ENCODE results near the gene SUSD1.
"Not testable (repeated sequence)": the region's sequence is repeated elsewhere in the genome, so short reads cannot be mapped to it uniquely, and the experiment has no call there.

Gene SUSD1

DNA sequence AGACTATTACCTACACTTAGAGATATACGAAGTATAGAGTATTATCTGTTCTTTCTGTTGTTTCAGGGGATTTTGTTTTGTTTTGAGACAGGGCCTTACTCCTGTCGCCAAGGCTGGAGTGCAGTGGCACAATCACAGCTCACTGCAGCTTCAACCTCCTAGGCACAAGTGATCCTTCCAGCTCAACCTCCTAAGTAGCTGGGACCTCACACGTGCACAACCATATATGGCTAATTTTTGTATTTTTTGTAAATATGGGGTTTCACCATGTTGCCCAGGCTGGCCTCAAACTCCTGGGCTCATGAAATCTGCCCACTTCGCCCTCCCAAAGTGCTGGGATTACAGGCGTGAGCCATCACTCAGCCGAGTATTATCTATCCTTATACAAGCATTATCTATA is 45.9 kb downstream of the SUSD1 start:
- DNase-seq, result no peak

DNA sequence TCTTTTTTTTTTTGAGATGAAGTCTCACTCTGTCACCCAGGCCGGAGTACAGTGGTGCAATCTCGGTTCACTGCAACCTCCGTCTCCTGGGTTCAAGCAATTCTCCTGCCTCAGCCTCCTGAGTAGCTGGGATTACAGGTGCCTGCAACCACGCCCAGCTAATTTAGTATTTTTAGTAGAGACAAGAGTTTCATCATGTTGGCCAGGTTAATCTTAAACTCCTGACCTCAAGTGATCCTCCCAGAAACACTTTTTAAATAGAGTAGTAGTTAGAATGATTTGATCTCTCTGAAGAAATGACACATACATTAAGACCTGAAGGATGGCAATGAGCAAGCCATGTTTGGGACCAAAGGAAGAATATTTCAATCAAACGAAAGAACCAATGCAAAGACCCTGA is 46.7 kb downstream of the SUSD1 start:
- not testable (repeated sequence) for DNase-seq

DNA sequence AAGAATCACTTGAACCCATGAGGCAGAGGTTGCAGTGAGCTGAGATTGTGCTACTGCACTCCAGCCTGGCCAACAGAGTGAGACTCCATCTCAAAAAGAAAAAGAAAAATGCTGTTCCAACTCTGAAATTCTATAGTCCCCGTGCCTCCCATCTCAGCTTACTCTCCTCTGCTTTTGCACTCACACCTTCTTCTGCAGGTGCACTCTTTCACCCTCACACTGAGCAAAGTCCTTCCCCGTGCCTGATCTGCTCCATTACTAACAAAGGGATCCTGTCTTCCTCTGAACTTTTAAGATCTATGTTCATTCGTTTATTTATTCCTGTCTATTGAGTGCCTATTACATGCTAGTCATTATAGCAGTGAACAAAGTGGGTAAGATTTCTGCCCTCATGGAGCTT is 47.8 kb downstream of the SUSD1 start:
- DNase-seq, result no peak

DNA sequence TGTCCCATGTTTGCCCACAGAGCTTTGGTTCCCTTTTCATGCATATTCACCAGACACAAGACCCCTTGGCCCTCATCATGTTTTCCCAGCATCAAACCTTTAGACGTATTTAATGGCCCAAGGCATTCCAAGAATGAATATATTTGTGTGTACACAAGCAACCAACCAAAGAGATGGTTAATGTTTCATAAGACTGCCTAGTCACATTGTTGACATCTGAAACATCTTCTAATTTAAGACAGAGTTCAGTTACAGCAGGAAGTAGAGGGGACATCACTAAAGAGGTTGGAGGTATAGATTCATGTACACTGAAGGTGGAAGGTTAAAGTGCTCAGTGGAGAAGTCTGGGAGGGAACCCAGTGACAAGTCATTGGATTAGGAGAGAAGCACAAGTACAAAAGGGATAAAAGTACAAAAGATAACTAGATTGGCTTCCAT is 49.1 kb downstream of the SUSD1 start:
- DNase-seq, result no peak

DNA sequence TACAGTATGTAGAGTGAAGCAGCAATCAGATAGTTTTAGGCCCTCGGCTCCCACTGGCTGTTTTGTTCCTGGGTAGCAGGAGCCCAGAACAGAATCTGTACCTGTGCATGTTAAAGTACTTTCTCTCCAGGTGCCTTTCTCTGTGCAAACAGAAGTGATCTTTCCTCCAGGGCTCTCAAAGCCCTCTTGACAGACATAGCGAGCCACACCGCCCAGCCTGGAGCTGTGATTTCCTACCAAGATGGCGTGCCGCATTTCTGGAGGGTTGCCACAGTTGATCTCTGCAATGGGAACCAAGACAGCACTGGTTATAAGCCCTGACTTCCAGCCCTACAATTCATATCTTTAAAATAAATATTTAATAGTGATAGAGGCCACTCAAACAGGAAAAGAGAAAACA is 50.9 kb downstream of the SUSD1 start:
- no peak for DNase-seq

DNA sequence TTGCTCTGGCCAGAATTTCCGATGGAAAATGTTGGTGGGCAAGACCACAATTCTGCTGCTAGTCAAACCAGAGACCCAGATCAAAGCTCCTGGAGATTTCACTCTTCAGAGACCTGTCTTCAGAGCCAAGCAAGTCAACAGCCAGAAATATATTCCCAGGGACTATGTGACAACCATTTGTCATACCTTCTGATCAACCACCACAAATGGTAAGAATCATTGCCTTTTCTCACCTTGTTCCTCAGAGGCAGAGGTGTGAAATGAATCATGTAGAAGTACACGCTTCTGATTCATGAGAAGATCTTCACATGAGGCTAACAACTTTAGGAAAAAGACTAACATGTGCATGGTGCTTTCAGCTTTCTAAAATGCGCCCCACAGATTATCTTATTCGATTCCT is 53.5 kb downstream of the SUSD1 start:
- DNase-seq, result no peak

DNA sequence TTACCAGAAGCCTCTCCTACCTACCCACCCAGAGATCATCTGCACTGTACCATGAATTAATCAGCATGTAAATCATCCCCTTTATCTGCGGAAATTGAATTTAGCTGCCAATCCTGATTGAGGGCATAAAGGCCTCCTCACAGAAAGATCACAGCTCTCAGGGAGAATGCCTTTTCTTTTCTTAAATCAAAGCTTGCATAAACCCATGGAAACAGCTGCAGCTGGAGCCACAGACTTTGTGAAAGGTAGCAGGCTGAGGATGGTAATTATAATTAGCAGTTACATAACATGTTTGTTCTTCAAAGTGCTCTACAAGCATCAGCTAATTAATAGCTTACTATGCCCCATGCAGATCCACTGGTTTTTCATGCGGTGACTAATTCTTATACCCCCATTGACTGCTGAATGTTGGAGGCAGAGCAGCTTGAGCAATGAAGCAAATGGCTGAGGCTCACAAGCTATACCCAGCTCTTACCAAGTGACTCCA is 54.6 kb downstream of the SUSD1 start:
- DNase-seq, result no peak

DNA sequence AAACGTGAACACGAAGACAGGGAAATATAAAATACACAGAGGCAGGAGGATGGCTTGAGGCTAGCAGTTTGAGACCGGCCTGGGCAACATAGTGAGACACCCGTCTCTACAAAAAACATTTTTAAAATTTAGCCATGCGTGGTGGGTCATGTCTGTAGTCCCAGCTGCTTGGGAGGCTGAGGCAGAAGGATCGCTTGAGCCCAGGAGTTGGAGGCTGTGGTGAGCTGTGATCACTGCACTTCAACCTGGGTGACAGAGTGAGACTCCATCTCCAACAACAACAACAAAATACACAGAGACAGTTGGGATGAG is 55.1 kb downstream of the SUSD1 start:
- DNase-seq, result no peak

DNA sequence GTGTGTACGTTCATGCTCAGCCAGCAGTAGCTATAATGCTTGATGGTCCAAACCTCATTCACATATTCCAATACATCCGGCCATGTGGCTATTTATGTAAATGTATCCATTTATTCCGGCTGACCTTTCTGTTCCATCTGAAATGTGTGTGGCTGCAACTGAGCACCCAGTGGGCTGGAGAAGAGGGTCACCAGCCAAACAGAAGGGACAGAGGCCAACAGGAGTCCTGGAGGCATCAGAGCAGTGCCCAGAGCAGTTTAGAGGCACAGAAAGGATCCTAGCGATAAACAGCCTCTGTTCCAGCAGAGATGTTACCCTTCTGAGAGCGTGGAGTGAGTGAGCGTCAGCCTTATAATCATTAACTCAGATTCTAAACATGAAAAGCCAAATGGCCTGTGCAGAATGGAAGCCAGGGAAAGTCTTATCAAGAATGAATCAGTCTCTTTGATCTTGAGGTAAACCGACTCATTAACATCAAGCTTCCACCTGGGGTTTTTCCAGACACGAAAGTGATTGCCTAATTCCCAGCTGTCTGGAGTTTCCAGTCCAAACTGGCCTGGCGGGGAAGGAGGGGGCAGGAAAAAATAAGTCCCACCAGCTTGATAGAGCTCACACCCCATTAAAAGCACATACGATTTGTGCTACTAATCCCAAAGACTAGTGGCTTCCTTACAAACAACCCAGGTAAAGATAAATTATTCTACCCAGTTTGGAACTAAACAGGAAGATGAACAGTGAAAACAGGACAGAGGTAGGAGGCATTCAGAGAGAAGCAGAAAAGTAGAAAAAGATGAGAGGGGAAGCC is 55.7 kb downstream of the SUSD1 start:
- no peak for DNase-seq

DNA sequence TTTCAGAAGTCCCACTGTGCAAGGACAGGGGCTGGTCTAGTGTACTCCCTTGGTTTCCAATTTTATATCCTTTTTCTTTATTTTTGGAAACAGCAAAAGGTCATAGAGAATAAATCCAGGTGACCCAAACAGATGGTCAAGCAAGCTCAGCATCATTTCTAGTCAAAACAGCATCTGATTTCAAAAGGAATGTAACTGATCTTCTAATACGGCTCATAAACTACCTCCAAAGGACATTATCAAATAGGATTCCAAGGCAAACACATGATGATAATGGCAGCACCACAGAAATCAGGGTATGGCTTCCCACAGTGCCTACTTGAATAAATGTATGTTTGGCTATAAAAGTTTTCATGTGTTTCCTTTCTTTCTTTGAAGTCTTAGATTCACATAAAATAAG is 57.1 kb downstream of the SUSD1 start:
- DNase-seq, result no peak

DNA sequence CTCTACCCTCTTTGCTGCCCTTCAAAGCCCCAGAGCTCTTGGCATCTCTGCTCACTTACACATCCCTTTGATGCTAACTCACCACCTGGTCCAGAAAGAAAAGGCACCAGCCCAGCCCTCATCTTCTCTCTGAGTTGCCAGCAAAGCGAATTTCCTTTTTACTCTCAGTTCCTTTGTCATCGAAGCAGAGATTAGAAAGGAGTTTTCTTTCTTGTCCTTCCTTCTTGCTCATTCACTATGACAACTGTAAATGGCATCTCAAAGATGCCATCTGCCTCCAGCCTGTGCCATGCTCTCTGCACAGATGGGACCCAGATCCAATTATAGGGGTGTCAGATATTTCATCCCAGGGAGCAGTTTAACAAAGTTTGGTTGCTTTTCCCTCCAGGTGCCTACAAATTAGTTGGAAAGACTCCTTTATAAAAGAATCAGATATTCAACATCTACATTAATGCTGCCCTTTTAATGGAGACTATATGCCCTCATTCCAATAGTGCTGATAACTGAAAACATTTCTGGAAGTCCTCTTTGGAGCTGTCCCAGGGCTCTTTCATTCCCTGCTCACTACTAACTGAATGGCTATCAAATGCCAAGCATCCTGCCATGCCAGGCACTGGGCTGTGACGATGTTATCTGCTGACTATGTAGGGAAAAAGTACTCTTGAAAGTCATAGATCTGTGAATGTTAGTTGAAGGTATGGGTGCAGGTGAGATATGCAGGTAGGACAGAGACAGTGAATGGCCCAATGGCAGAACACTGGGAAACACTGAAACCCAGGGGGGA is 58.9 kb downstream of the SUSD1 start:
- DNase-seq, result no peak

DNA sequence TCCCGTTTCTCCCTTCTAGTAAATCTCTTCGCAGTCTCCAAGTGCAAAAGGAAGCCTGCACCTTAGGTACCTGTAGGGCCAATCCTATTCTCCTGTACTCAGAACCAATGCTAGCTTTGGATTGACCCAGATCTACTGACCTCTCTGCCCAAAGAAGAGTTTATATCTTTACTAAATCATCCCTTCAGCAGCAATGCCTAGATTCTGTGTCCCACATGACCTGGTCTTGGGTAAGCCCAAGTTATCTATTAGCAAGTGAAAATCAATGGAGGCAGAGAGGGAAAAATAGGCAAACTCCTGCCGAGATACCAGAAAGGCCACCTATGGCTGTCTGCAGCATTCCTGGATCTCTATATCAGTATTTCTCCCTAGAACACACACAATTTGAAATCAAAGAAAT is 60.0 kb downstream of the SUSD1 start:
- no peak for DNase-seq

DNA sequence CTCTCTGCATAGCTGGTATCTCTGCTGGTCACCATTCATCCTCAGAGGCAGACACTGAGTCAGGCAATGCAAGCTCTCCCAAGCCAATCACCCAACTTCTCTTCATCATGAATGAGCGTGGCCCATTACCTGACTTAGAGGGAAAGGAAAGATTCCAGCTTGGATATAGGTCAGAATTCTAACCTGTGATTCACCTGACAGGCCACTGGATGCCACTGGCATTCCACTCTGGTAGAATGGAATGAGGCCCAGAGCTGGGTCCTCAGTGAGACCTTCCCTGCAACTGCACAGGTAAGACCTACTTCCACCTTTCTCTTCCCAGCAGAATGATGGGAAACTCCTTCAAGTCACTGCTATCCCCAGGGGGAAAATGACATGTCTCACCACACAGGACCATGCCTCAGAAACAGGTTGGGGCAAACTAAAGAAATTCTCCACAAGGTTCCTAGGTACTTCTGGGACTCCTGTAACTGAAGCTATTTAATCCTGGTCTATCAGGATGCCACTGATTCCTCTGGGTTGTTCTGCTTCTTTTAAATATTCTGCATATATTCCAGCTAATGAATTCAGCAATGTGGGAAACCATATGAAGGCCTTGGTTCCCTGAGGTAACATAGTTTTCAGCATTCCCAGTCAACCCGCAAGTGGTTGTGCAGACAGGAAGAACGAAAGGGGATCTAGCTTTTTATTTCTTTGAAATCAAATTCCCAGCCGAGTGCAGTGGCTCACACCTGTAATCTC is 62.0 kb downstream of the SUSD1 start:
- no peak for DNase-seq

DNA sequence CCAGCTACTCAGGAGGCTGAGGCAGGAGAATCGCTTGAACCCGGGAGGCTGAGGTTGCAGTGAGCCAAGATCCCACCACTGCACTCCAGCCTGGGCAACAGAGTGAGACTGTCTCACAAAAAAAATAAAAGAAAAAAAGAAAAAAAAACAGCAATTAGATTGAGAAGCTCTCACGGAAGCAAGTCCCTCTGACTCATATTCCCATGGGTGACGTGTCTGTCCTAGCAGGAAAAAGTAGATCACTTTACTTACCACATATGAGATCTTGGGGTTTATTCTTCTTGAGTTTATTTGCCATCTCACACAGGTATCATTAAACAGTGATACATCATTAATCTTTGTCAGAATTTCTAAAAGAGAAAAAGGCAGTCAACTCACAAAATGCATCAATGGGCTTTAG is 62.6 kb downstream of the SUSD1 start:
- no peak for DNase-seq

DNA sequence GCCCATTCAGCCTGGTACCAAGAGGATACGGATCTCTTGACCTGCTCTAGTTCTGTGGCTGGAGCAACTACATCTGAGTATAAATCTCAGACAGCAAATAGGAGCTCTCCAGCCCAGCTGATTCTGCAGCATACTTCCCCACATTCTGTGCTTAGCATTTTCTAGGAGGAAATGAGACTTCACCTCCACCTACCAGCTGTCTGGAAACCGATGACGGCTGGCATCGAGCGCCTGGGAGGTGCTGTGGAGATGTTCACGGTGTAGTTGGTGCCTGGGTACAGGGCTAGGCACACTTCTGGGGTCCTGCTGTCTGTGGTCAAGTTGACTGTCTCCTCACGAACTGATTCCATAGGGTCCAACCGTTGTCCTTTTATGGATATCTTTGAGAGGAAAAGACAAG is 63.6 kb downstream of the SUSD1 start:
- DNase-seq, result no peak

DNA sequence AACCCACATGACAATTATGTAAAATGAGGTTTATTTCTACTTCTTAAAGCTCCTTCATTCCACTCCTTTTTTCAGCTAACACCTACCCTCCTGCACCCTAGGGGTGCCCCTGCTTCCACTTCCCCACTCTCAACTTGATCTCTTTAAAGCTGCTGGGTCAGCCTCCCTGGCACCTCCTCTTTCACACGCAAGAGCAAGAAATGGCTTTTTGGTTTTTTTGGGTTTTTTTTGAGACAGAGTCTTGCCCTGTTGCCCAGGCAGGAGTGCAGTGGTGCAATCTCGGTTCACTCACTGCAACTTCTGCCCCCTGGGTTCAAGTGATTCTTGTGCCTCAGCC is 64.4 kb downstream of the SUSD1 start:
- DNase-seq, result no peak

DNA sequence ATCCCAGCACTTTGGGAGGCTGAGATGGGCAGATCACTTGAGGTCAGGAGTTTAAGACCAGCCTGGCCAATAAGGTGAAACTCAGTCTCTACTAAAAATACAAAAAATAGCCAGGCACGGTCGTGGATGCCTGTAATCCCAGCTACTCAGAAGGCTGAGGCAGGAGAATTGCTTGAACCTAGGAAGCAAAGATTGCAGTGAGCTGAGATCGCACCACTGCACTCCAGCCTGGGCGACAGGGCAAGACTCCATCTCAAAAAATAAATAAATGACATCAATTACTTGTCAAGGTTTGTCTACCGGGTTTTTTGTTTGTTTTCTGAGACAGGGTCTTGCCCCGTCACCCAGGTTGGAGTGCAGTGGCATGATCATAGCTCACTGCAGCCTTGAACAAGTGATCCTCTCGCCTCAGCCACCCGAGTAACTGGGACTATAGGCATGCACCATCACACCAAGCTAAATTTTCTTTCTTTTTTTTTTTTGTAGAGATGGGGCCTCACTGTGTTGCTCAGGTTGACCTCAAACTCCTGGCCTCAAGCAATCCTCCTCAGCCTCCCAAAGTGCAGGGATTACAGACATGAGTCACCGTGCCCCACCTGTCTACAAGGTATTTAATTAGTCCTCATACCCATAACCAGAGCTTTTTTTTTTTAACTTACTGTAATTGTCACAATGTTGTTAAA is 64.9 kb downstream of the SUSD1 start:
- no peak for DNase-seq

DNA sequence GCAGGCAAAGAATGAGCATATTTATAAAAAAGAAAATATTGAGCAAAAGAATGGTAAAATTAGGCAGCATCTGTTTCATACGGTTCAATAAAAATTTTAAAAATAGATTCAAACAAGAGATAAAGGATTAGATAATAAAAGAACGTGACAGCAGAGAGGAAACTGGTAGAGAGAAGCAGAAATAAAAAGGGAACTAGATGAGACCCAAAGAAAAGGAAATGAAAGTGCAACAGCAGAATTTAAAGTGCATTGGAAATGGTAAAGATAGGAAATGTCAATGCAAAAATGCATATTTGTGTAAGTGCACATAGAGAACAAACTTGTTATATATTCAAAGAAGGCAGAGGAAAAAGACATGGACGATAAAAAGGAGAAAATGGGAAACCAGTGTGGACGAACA is 70.2 kb downstream of the SUSD1 start:
- DNase-seq, result no peak

DNA sequence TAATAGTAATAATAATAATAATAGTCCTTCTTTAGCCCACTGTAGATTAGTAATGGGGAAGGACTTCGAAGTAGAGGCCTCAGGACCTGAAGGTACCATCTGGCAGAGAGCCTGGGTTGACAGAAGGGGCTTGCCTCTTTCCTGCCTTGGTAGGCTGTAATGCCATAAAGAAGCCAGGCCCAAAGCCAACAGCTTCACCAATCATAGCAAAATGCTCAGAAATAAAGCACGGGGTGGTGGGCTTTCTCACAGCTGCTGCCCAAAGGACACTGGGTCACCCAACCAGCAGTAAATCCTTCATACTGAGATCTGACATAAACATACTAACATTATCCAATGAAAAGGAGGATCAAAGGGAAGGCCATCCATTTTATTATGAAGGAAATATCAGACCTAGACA is 70.7 kb downstream of the SUSD1 start:
- no peak for DNase-seq

DNA sequence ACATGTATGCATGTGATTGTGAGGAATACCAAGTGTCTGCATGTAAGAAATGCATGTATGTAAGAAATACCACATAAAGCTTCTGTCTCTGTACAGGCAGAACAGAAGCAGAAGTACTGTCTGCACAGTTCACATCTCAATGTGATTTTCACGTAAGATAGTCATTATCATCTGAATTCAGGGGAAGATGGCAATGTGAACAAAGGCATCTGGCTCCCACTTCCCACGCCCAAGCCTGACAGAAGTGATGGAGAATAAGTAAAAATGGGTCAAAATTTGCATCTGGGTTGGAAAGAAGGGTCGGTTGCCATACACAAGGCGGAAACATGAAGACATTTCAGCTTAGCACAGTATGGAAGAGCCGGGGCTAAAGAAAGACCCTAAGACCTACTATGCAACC is 71.7 kb downstream of the SUSD1 start:
- DNase-seq, result no peak

DNA sequence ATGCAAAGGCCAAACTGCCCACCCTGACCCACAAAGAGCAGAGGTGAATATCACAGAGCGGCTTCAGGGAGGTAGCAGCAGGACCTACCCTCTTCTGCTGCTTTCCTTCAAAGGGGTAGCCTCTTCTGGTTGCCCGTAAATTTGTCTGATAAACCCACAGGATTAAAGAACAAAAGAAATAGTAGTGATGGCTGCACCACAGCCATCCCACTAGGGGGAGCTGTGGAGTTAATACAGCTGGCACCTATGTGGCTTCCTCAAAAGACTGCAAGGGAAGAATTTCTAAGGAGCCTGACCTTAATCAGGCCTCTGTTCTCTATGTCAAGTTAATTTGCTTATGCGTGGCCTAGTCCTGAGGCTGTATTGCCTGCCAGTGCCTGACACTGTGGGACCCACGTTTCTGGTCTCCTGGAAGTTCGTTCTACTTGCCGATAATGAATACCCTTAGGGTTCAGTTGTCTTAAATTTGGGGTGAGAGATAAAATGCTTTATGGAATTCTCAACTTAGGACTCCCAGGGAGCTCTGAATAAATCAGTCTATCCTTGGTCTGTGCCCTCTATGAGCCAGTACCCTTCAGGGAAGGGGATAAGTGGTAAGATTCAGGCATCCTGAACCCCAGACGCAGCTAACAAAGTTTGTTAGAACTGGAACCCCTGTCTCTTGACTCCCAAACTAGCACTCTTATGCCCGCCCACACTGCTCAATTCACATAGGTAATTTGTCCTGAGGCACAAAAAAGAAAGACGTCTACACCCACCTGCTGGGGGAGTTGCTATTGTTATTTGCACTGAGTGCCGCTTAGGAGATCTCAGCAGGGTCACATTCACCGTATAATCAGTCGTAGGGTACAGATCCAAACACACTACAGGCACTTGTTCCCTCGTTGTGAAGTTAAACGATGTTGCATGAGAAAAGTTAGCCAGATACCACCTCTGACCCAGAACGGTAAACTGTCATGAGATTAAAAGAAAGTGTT is 77.1 kb downstream of the SUSD1 start:
- DNase-seq, result peak; percentile 51

All from stimulated activated naive CD4-positive, alpha-beta T cell treated with Interleukin-2 at 50 U/mL for 16 hours (primary cell).